GM12878 (cell line): ENCODE data around the gene TSLP. TPM values are rescaled to one million over a fixed set of nuclear protein-coding genes. Genes with fewer than 3 reads are reported as not detected.

Experiments used
- ATAC-seq: fragments of 200-7000 bp; cut with Tn5 transposase; 3 replicates; pipeline ENCODE4 v1.9.1; 2020; ENCODE audit warnings: mild to moderate bottlenecking, moderate library complexity
- BruUV-seq: library from RNA; stranded (reverse); fragments of 400-500 nt; replicated peaks from 2 replicates; lab custom pipeline; 2021; lab: Mats Ljungman, UMichigan
- CTCF ChIA-PET: fragments of 300-600 bp; sonication (Branson Sonifier 250); formaldehyde crosslinking; extraction: SDS; loops from one replicate; lab custom pipeline; 2021; ENCODE audit warnings: inconsistent platforms; lab: Yijun Ruan, JAX
- POLR2A ChIA-PET: fragments of 350-600 bp; formaldehyde crosslinking; extraction: SDS; loops from one replicate; lab custom pipeline; 2021; ENCODE audit warnings: inconsistent platforms; lab: Charles Lee
- RAD21 ChIA-PET: fragments of 300-600 bp; sonication (Branson Sonifier 250); formaldehyde crosslinking; loops from one replicate; lab custom pipeline; 2023; ENCODE audit warnings: antibody characterized with exemption; ENCODE audit not compliant: unreplicated experiment; lab: Charles Lee
- SMC1A ChIA-PET: fragments of 300-600 bp; sonication (Branson Sonifier 250); formaldehyde crosslinking; loops from one replicate; lab custom pipeline; 2023; ENCODE audit not compliant: unreplicated experiment, uncharacterized antibody; lab: Charles Lee
- DNase-seq: peaks from one replicate; pipeline ENCODE4 v3.0.0-alpha.2; 2011; ENCODE audit warnings: low read depth, low spot score
- FAIRE-seq: peaks from 3 replicates; lab custom pipeline; 2011; peaks lifted over from hg19 to GRCh38; lab: Jason Lieb, UNC
- H2AFZ ChIP-seq: 2 replicates; pipeline ENCODE4 v1.6.0; 2011; ENCODE audit warnings: low read depth, low read length, control low read depth; ENCODE audit not compliant: control insufficient read depth
- H3K27ac ChIP-seq: 2 replicates; pipeline ENCODE4 v1.5.1; 2011; ENCODE audit warnings: control low read depth; ENCODE audit not compliant: control insufficient read depth, insufficient read depth
- H3K27me3 ChIP-seq, 2 experiments: replicated peaks in 1 of 2; 2 replicates each; pipeline versions ENCODE4 v1.6.0 to v1.6.1; 2011; ENCODE audit warnings: low read length in 1 of 2; ENCODE audit not compliant: control insufficient read depth in 2 of 2, insufficient read depth in 2 of 2
- H3K36me3 ChIP-seq, 2 experiments: 2 replicates each; pipeline ENCODE4 v1.5.1; 2011; ENCODE audit warnings: low read length in 1 of 2; ENCODE audit not compliant: control insufficient read depth in 2 of 2, insufficient read depth in 2 of 2
- H3K4me1 ChIP-seq: 2 replicates; pipeline ENCODE4 v1.6.1; 2011; ENCODE audit warnings: mild to moderate bottlenecking, low read length, moderate library complexity, mixed read lengths; ENCODE audit not compliant: control insufficient read depth, insufficient read depth
- H3K4me2 ChIP-seq: 2 replicates; pipeline ENCODE4 v1.6.0; 2011; ENCODE audit warnings: control low read depth; ENCODE audit not compliant: control insufficient read depth, insufficient read depth
- H3K4me3 ChIP-seq: fragments of 200-600 bp; sonication (generic); 2 replicates; pipeline ENCODE4 v1.5.1; 2016
- H3K79me2 ChIP-seq: 2 replicates; pipeline ENCODE4 v1.6.0; 2011; ENCODE audit warnings: low read length; ENCODE audit not compliant: control insufficient read depth, insufficient read depth
- H3K9ac ChIP-seq: 2 replicates; pipeline ENCODE4 v1.8.0; 2011; ENCODE audit warnings: low read length, control low read depth, mixed read lengths; ENCODE audit not compliant: control insufficient read depth, insufficient read depth
- H3K9me3 ChIP-seq: replicated peaks from 3 replicates; pipeline ENCODE4 v1.5.1; 2011; ENCODE audit warnings: mild to moderate bottlenecking, low read length; ENCODE audit not compliant: control insufficient read depth, insufficient read depth
- H4K20me1 ChIP-seq: 2 replicates; pipeline ENCODE4 v1.6.0; 2011; ENCODE audit not compliant: control insufficient read depth, insufficient read depth
- BRCA1 ChIP-seq: IDR thresholded peaks from 2 replicates; pipeline ENCODE4 v1.6.1; 2011; ENCODE audit warnings: low read depth, low read length, improper control_type of control experiment
- EP300 ChIP-seq, 2 experiments: fragments of 150-350 bp in 1 of 2; IDR thresholded peaks; 2 replicates each; pipeline ENCODE4 v1.6.1; 2011 to 2012; ENCODE audit warnings: low read depth in 2 of 2, low read length in 2 of 2, borderline replicate concordance in 1 of 2, improper control_type of control experiment in 1 of 2, inconsistent platforms in 1 of 2; ENCODE audit not compliant: control insufficient read depth in 1 of 2
- SIX5 ChIP-seq: IDR thresholded peaks from 2 replicates; pipeline ENCODE4 v1.6.1; 2011; ENCODE audit warnings: mild to moderate bottlenecking, low read depth, low read length, moderate library complexity; ENCODE audit not compliant: severe bottlenecking
- SP1 ChIP-seq: IDR thresholded peaks from one replicate; pipeline ENCODE4 v1.6.1; 2011; ENCODE audit warnings: low read depth, low read length
- STAT3 ChIP-seq: IDR thresholded peaks from 2 replicates; pipeline ENCODE4 v1.6.1; 2011; ENCODE audit warnings: low read depth, low read length, improper control_type of control experiment
- WGBS: methylation state at CpG from one replicate; pipeline ENCODE4 v1.1.6; 2016; ENCODE audit warnings: low lambda C conversion rate; ENCODE audit not compliant: insufficient replicate concordance, insufficient coverage; ENCODE audit errors: missing lambda C conversion rate; 5-methylcytosine and 5-hydroxymethylcytosine counted together
- in situ Hi-C: fragments of 300-500 bp; cut with MboI; formaldehyde crosslinking; loops from 9 replicates; pipeline ENCODE4 v1.14.3; 2018; ENCODE audit warnings: mixed read lengths
- intact Hi-C: fragments of 100-400 bp; cut with micrococcal nuclease; formaldehyde crosslinking; loops from one replicate; pipeline ENCODE4 v1.14.2; 2022; ENCODE audit not compliant: unreplicated experiment
- polyA plus RNA-seq, 11 experiments: library from polyadenylated mRNA; depleted of rRNA in 4 of 11; unstranded in 6 of 11; stranded (reverse) in 5 of 11; fragments of >200 nt; fragmentation: Nextera tagmentation in 4 of 11; fragmentation: Illumina TruSeq in 1 of 11; extraction: Ambion mirVana in 4 of 11; extraction: Trizol in 1 of 11; gene quantifications; 1 replicate in 1 of 11; 2 replicates in 10 of 11; pipeline versions ENCODE4 v1.2.1 to v1.2.3, GENCODE V29; 2011 to 2016; ENCODE audit warnings: inconsistent platforms in 2 of 11, missing spikeins in 2 of 11, low read depth in 1 of 11
- total RNA-seq, 4 experiments: library from RNA; depleted of rRNA in 3 of 4; stranded (reverse); fragments of >200 nt in 3 of 4; fragmentation: Illumina TruSeq in 1 of 4; extraction: Trizol in 1 of 4; gene quantifications; 2 replicates each; pipeline versions ENCODE4 v1.2.1 to v1.2.3, GENCODE V29; 2013 to 2021
- TF ChIP-seq, protein P1 (sequence below): fragments of 450-650 bp; IDR thresholded peaks from 2 replicates; pipeline ENCODE4 v1.6.1; 2017; ENCODE audit warnings: antibody characterized with exemption, mild to moderate bottlenecking, moderate library complexity

The TSLP gene
- total and polyA plus RNA-seq, 10 of the 15 experiments (the other 5 are each of a cell fraction or from before 2014, with no cell fraction given), result 0.05 to 0.32 TPM; not detected in 8

DNA sequence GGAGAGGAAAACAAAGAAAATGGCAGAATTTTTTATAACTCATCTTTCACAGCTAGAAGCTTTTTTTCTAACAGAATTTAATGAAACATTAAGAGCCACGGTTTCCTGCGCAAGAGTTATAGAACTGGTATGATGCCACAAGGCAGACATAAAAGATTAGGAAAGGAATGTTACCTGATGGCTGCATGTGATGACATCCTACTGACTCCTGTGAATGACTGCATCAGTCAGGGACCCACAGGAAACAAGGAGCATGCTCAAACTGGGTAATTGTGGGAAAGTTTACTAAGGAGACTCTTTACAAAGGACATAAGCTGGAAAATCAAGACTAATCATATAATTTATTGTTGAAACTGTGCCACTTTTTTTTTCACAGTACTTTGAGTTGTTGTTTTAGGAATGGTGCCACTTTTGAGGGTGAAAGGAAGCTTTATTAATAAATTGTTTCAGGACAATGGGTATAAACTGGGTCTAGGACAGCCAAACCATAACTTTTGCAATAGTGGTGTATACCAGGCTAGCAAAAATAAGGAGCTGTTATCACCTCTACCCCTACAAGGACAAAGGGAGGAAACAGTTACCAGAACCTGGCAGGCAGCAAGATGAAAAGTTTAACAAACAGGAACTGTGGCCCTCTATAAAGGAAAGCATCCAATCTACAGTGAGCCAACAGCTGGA is 5.1 kb upstream of the TSLP start:
- no peak overlapping the region for H3K4me3 ChIP-seq
- no peak overlapping the region for H3K4me2 ChIP-seq
- in situ Hi-C loops, result loop anchor here (10.0 kb wide), 1 partner anchor 312 kb away; no protein-coding TSS in a partner anchor
- no peaks in the 10 kb centered on the region for H3K79me2 ChIP-seq
- no peak overlapping the region for H3K27ac ChIP-seq
- ATAC-seq (no peak), FAIRE-seq (no peak), DNase-seq (no peak)
- H4K20me1 ChIP-seq, result no peaks in the 10 kb centered on the region; the same call in 1 of the 2 replicates
- ChIA-PET RAD21 (interaction anchor here (1.1 kb wide), 1 partner anchor 310 kb away, joined by 5 read pairs; no protein-coding TSS in a partner anchor), CTCF (interaction anchor here (0.7 to 1.2 kb wide), 5 partner anchors 22 to 310 kb away, joined by 3 to 4 read pairs (median 3); no protein-coding TSS in a partner anchor), SMC1A (no interaction called here), POLR2A (interaction anchor here (0.8 kb wide), 1 partner anchor 14 kb away, joined by 3 read pairs; no protein-coding TSS in a partner anchor)
- H3K9ac ChIP-seq, result no peak overlapping the region
- no peak overlapping the region for H2AFZ ChIP-seq
- H3K27me3 ChIP-seq, result peaks cover 9 to 18% of the 10 kb centered on the region in 2 experiments
- TF ChIP-seq SIX5 (no peak), SP1 (no peak), EP300 (IDR thresholded peaks at IDR 0.05; ENCODE audit: borderline replicate concordance in 1 of 2, control insufficient read depth in 1 of 2, low read depth in 2 of 2, low read length in 2 of 2) (no peak), STAT3 (no peak), BRCA1 (no peak)
- TF ChIP-seq, protein P1, sequence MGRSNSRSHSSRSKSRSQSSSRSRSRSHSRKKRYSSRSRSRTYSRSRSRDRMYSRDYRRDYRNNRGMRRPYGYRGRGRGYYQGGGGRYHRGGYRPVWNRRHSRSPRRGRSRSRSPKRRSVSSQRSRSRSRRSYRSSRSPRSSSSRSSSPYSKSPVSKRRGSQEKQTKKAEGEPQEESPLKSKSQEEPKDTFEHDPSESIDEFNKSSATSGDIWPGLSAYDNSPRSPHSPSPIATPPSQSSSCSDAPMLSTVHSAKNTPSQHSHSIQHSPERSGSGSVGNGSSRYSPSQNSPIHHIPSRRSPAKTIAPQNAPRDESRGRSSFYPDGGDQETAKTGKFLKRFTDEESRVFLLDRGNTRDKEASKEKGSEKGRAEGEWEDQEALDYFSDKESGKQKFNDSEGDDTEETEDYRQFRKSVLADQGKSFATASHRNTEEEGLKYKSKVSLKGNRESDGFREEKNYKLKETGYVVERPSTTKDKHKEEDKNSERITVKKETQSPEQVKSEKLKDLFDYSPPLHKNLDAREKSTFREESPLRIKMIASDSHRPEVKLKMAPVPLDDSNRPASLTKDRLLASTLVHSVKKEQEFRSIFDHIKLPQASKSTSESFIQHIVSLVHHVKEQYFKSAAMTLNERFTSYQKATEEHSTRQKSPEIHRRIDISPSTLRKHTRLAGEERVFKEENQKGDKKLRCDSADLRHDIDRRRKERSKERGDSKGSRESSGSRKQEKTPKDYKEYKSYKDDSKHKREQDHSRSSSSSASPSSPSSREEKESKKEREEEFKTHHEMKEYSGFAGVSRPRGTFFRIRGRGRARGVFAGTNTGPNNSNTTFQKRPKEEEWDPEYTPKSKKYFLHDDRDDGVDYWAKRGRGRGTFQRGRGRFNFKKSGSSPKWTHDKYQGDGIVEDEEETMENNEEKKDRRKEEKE, result no peak
- no peaks in the 10 kb centered on the region for H3K36me3 ChIP-seq
- no peaks in the 10 kb centered on the region for H3K9me3 ChIP-seq
- BruUV-seq, result no TSS peak
- H3K4me1 ChIP-seq, result no peaks in the 10 kb centered on the region; the same call in 1 of the 2 replicates
- intact Hi-C loops, result no loop called here
- WGBS, result 27% methylated on average over 2 of the region's 2 CpGs
